ENCODE measurements around the gene TULP1. TPM values are rescaled to one million over a fixed set of nuclear protein-coding genes. Genes with fewer than 3 reads are reported as not detected.
"Not testable (repeated sequence)": the region's sequence is repeated elsewhere in the genome, so short reads cannot be mapped to it uniquely, and the experiment has no call there.

TULP1 gene
- total RNA-seq, 2 experiments from 2014 or later, result not detected

DNA sequence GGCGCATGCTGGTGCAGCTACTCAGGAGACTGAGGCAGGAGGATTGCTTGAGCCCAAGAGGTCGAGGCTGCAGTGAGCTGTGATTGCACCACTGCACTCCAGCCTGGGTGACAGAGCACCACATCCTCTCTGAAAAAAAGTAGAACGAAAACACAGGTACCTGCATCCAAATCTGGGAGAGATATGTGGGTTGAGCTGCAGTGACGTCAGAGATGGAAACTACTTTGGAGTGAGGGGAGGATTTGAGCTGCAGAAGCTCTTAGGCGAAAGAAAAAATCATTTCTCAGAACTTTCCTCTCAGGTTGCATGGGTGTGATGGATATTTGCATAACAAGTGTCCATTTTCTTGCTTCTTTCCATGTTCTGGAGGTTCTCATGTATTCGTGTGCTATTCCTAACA lies 4.0 kb upstream of the TULP1 start:
- ChIA-PET POLR2A (interaction anchor here (0.6 to 1.5 kb wide), 2 partner anchors 27 to 36 kb away, joined by 5 to 8 read pairs; no protein-coding TSS in a partner anchor), CTCF (interaction anchor here (0.6 kb wide), 1 partner anchor 178 kb away, joined by 3 read pairs; no protein-coding TSS in a partner anchor)
- ATAC-seq (ENCODE audit: poor library complexity) (no peak), DNase-seq (no peak)
- Histone ChIP-seq H3K4me1 (ENCODE audit: insufficient read depth, low read length) (peaks cover 8% of the 10 kb centered on the region), H3K9me3 (ENCODE audit: control insufficient read depth in 1 of 2, insufficient read depth in 1 of 2, low read length in 2 of 2) (peaks cover 0 to 6% of the 10 kb centered on the region in 2 experiments), H3K27me3 (ENCODE audit: control insufficient read depth in 1 of 2, insufficient read depth in 2 of 2, low read length in 2 of 2) (peaks cover 4 to 7% of the 10 kb centered on the region in 2 experiments), H3K27ac (ENCODE audit: low read depth in 1 of 2, low read length in 2 of 2) (no peak overlapping the region), H3K36me3 (ENCODE audit: insufficient read depth, low read length) (no peaks in the 10 kb centered on the region), H3K4me3 (ENCODE audit: low read length) (no peak overlapping the region)
- no peak overlapping the region for H3K27ac Mint-ChIP-seq
- TF ChIP-seq, protein P1, sequence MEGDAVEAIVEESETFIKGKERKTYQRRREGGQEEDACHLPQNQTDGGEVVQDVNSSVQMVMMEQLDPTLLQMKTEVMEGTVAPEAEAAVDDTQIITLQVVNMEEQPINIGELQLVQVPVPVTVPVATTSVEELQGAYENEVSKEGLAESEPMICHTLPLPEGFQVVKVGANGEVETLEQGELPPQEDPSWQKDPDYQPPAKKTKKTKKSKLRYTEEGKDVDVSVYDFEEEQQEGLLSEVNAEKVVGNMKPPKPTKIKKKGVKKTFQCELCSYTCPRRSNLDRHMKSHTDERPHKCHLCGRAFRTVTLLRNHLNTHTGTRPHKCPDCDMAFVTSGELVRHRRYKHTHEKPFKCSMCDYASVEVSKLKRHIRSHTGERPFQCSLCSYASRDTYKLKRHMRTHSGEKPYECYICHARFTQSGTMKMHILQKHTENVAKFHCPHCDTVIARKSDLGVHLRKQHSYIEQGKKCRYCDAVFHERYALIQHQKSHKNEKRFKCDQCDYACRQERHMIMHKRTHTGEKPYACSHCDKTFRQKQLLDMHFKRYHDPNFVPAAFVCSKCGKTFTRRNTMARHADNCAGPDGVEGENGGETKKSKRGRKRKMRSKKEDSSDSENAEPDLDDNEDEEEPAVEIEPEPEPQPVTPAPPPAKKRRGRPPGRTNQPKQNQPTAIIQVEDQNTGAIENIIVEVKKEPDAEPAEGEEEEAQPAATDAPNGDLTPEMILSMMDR (IDR thresholded peaks at IDR 0.05), result no peak
- no peak overlapping the region for H3K4me3 Mint-ChIP-seq
- no peaks in the 10 kb centered on the region for H3K9me3 Mint-ChIP-seq
- H3K27me3 Mint-ChIP-seq, result peaks cover 13% of the 10 kb centered on the region
- intact Hi-C loops (cut with DNase I, micrococcal nuclease), result no loop called here
- H3K4me1 Mint-ChIP-seq (ENCODE audit: low read depth), result no peaks in the 10 kb centered on the region
- no peaks in the 10 kb centered on the region for H3K36me3 Mint-ChIP-seq (ENCODE audit: low read depth)

DNA sequence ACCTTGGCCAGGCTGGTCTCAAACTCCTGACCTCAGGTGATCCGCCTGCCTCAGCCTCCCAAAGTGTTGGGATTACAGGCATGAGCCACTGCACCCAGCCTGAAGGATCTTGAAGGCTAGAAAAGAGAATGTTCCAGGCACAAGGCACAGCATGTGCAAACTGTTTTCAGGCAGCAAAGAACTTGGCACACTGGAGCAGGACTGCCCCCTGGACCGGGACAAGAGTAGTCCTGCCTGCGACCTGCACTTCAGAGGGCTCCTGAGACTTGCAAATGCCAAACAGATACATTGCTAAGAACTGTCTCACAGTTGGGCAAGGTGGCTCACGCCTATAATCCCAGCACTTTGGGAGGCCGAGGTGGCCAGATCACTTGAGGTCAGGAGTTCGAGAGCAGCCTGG lies 3.2 kb upstream of the TULP1 start:
- intact Hi-C loops (cut with DNase I, micrococcal nuclease); H3K4me1 Mint-ChIP-seq (ENCODE audit: low read depth): not testable (repeated sequence)
- POLR2A ChIA-PET, result interaction anchor here (1.5 kb wide), 1 partner anchor 36 kb away, joined by 8 read pairs; no protein-coding TSS in a partner anchor

DNA sequence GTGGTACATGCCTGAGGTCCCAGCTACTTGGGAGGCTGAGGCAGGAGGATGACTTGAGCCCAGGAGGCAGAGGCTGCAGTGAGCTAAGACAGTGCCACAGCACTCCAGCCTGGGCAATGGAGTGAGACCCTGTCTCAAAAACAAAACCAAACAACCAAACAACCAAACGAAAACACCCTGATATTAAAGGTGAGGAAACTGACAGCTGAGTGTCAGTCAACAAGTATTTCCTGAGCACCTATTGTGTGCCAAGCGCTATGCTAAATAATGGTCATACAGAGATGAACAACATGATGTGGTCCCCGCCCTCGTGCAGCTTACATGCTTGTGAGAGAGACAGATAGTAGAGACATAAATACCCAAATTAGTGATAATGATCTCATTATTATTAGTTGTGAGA lies 1.9 kb upstream of the TULP1 start:
- POLR2A ChIA-PET, result no interaction called here
- peaks cover 4% of the 10 kb centered on the region for H3K4me1 ChIP-seq (ENCODE audit: insufficient read depth, low read length)
- H3K36me3 Mint-ChIP-seq (ENCODE audit: low read depth), result no peaks in the 10 kb centered on the region
- no peak overlapping the region for H3K4me3 Mint-ChIP-seq
- H3K27ac Mint-ChIP-seq, result no peak overlapping the region
- no peaks in the 10 kb centered on the region for H3K36me3 ChIP-seq (ENCODE audit: insufficient read depth, low read length)
- no peak overlapping the region for H3K4me3 ChIP-seq (ENCODE audit: low read length)
- intact Hi-C loops (cut with DNase I, micrococcal nuclease), result no loop called here
- DNase-seq (no peak), ATAC-seq (ENCODE audit: poor library complexity) (no peak)
- H3K9me3 ChIP-seq (ENCODE audit: control insufficient read depth in 1 of 2, insufficient read depth in 1 of 2, low read length in 2 of 2), result peaks cover 0 to 10% of the 10 kb centered on the region in 2 experiments
- H3K27me3 ChIP-seq (ENCODE audit: control insufficient read depth in 1 of 2, insufficient read depth in 2 of 2, low read length in 2 of 2), result peaks cover 17 to 18% of the 10 kb centered on the region in 2 experiments
- H3K9me3 Mint-ChIP-seq, result no peaks in the 10 kb centered on the region
- TF ChIP-seq, protein P1 (IDR thresholded peaks at IDR 0.05), result no peak
- peaks cover 21% of the 10 kb centered on the region for H3K27me3 Mint-ChIP-seq
- CTCF ChIA-PET, result no interaction called here
- no peak overlapping the region for H3K27ac ChIP-seq (ENCODE audit: low read depth in 1 of 2, low read length in 2 of 2)
- no peaks in the 10 kb centered on the region for H3K4me1 Mint-ChIP-seq (ENCODE audit: low read depth)

More for the DNA sequence above, 3.2 kb upstream of the TULP1 start:
- ATAC-seq (ENCODE audit: poor library complexity); H3K9me3 Mint-ChIP-seq; H3K4me3 ChIP-seq (ENCODE audit: low read length); H3K4me3 Mint-ChIP-seq; CTCF ChIA-PET; H3K4me1 ChIP-seq (ENCODE audit: insufficient read depth, low read length); H3K36me3 ChIP-seq (ENCODE audit: insufficient read depth, low read length); H3K27ac ChIP-seq (ENCODE audit: low read depth in 1 of 2, low read length in 2 of 2); H3K36me3 Mint-ChIP-seq (ENCODE audit: low read depth); H3K27ac Mint-ChIP-seq; DNase-seq: not testable (repeated sequence)
- H3K27me3 ChIP-seq (ENCODE audit: control insufficient read depth in 1 of 2, insufficient read depth in 2 of 2, low read length in 2 of 2), result peaks cover 12 to 15% of the 10 kb centered on the region in 2 experiments
- peaks cover 18% of the 10 kb centered on the region for H3K27me3 Mint-ChIP-seq
- peaks cover 0 to 10% of the 10 kb centered on the region in 2 experiments for H3K9me3 ChIP-seq (ENCODE audit: control insufficient read depth in 1 of 2, insufficient read depth in 1 of 2, low read length in 2 of 2)

DNA sequence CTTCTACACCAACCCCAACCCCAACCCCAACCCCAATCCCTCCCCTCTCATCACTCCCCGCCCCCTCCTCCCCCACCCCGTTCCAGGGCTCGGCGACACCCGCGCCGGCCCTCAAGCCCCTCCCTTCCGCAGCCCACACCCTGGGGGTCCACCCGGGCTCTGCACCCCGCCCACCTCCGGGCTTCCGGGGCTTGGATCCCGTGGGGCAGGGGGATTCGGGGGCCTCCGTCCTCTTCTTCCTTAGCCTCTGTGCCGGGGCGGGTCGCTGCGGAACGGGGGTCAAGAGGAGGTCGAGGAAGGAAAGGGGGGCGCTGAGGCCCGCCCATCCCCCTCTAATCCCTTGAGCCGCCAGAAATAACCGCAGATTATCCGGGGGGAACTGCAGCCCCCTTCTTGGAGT lies 690 bp downstream of the TULP1 start:
- ChIA-PET CTCF (no interaction called here), POLR2A (no interaction called here)
- H3K4me3 ChIP-seq (ENCODE audit: low read length), result no peak overlapping the region
- intact Hi-C loops (cut with DNase I, micrococcal nuclease), result no loop called here
- Mint-ChIP-seq H3K27ac (no peak overlapping the region), H3K4me1 (ENCODE audit: low read depth) (no peaks in the 10 kb centered on the region), H3K36me3 (ENCODE audit: low read depth) (no peaks in the 10 kb centered on the region), H3K27me3 (peaks cover 21% of the 10 kb centered on the region), H3K4me3 (no peak overlapping the region), H3K9me3 (no peaks in the 10 kb centered on the region)
- peaks cover 0 to 10% of the 10 kb centered on the region in 2 experiments for H3K9me3 ChIP-seq (ENCODE audit: control insufficient read depth in 1 of 2, insufficient read depth in 1 of 2, low read length in 2 of 2)
- H3K27me3 ChIP-seq (ENCODE audit: control insufficient read depth in 1 of 2, insufficient read depth in 2 of 2, low read length in 2 of 2), result peaks cover 17 to 18% of the 10 kb centered on the region in 2 experiments
- no peak overlapping the region for H3K27ac ChIP-seq (ENCODE audit: low read depth in 1 of 2, low read length in 2 of 2)
- DNase-seq, result no peak
- H3K36me3 ChIP-seq (ENCODE audit: insufficient read depth, low read length), result no peaks in the 10 kb centered on the region
- no peak for ATAC-seq (ENCODE audit: poor library complexity)
- H3K4me1 ChIP-seq (ENCODE audit: insufficient read depth, low read length), result peaks cover 4% of the 10 kb centered on the region
- TF ChIP-seq, protein P1 (IDR thresholded peaks at IDR 0.05), result no peak

Data from CD4-positive, alpha-beta T cell (primary cell).